H9 (cell line): ENCODE data around the gene MT1F. TPM values are rescaled to one million over a fixed set of nuclear protein-coding genes. Genes with fewer than 3 reads are reported as not detected.

Experiments
- DNase-seq: peaks from one replicate; pipeline ENCODE4 v3.0.0-alpha.2; 2017
- H2AFZ ChIP-seq: one replicate; pipeline ENCODE4 v1.6.1; 2013; ENCODE audit warnings: mild to moderate bottlenecking, low read length, control low read depth, moderate library complexity
- H2AK5ac ChIP-seq: 2 replicates; pipeline ENCODE4 v1.6.1; 2013; ENCODE audit warnings: low read length, control low read depth, mixed read lengths; ENCODE audit not compliant: insufficient read length
- H2BK120ac ChIP-seq: one replicate; pipeline ENCODE4 v1.6.1; 2013; ENCODE audit warnings: low read depth, mild to moderate bottlenecking, low read length, control low read depth, inconsistent platforms; ENCODE audit not compliant: poor library complexity, severe bottlenecking
- H2BK12ac ChIP-seq: 2 replicates; pipeline ENCODE4 v1.6.1; 2013; ENCODE audit warnings: low read length, control low read depth, mixed read lengths, low read depth; ENCODE audit not compliant: insufficient read length
- H2BK15ac ChIP-seq: 2 replicates; pipeline ENCODE4 v1.6.1; 2013; ENCODE audit warnings: low read depth, low read length, control low read depth
- H2BK20ac ChIP-seq: one replicate; pipeline ENCODE4 v1.6.1; 2013; ENCODE audit warnings: low read depth, mild to moderate bottlenecking, low read length, control low read depth, inconsistent platforms; ENCODE audit not compliant: poor library complexity, severe bottlenecking
- H2BK5ac ChIP-seq: 2 replicates; pipeline ENCODE4 v1.6.1; 2013; ENCODE audit warnings: low read length, control low read depth, mixed read lengths; ENCODE audit not compliant: insufficient read length
- H3K14ac ChIP-seq: 2 replicates; pipeline ENCODE4 v1.6.1; 2013; ENCODE audit warnings: low read length, control low read depth; ENCODE audit not compliant: insufficient read depth
- H3K18ac ChIP-seq: 2 replicates; pipeline ENCODE4 v1.6.1; 2013; ENCODE audit warnings: low read depth, mild to moderate bottlenecking, mixed read lengths, low read length, control low read depth; ENCODE audit not compliant: insufficient read length
- H3K23ac ChIP-seq: 2 replicates; pipeline ENCODE4 v1.6.1; 2013; ENCODE audit warnings: low read length, control low read depth, mixed read lengths, low read depth; ENCODE audit not compliant: insufficient read length
- H3K23me2 ChIP-seq: 2 replicates; pipeline ENCODE4 v1.6.1; 2013; ENCODE audit warnings: low read depth, mild to moderate bottlenecking, mixed read lengths, low read length, control low read depth; ENCODE audit not compliant: insufficient read length, poor library complexity, severe bottlenecking
- H3K27ac ChIP-seq: 2 replicates; pipeline ENCODE4 v1.5.1; 2013; ENCODE audit warnings: low read length, control low read depth, mixed read lengths, low read depth; ENCODE audit not compliant: insufficient read length
- H3K27me3 ChIP-seq: 2 replicates; pipeline ENCODE4 v1.6.1; 2013; ENCODE audit warnings: low read length, control low read depth, inconsistent platforms; ENCODE audit not compliant: insufficient read depth
- H3K4ac ChIP-seq: 2 replicates; pipeline ENCODE4 v1.6.1; 2013; ENCODE audit warnings: low read depth, mild to moderate bottlenecking, control low read depth, inconsistent platforms, low read length, moderate library complexity
- H3K4me1 ChIP-seq: 2 replicates; pipeline ENCODE4 v1.6.1; 2013; ENCODE audit warnings: low read length, control low read depth, inconsistent platforms; ENCODE audit not compliant: insufficient read depth
- H3K4me2 ChIP-seq: 2 replicates; pipeline ENCODE4 v1.6.1; 2013; ENCODE audit warnings: low read length, control low read depth, mixed read lengths; ENCODE audit not compliant: insufficient read length, insufficient read depth
- H3K56ac ChIP-seq: 2 replicates; pipeline ENCODE4 v1.6.1; 2013; ENCODE audit warnings: low read depth, mild to moderate bottlenecking, mixed read lengths, low read length, control low read depth; ENCODE audit not compliant: insufficient read length
- H3K79me1 ChIP-seq: 2 replicates; pipeline ENCODE4 v1.6.1; 2013; ENCODE audit warnings: low read depth, mild to moderate bottlenecking, moderate library complexity, low read length, control low read depth, inconsistent platforms; ENCODE audit not compliant: insufficient read depth, poor library complexity, severe bottlenecking
- H3K79me2 ChIP-seq: 2 replicates; pipeline ENCODE4 v1.6.1; 2013; ENCODE audit warnings: low read length, control low read depth, inconsistent platforms; ENCODE audit not compliant: insufficient read depth
- H3K9ac ChIP-seq: 2 replicates; pipeline ENCODE4 v1.6.1; 2013; ENCODE audit warnings: low read length, control low read depth, mixed read lengths; ENCODE audit not compliant: insufficient read length; ENCODE audit errors: extremely low read depth
- H3K9me3 ChIP-seq: one replicate; pipeline ENCODE4 v1.6.1; 2013; ENCODE audit warnings: low read depth, low read length, inconsistent platforms; ENCODE audit not compliant: control insufficient read depth
- H3T11ph ChIP-seq: one replicate; pipeline ENCODE4 v1.6.1; 2013; ENCODE audit warnings: mild to moderate bottlenecking, low read length, control low read depth, inconsistent platforms
- H4K20me1 ChIP-seq: one replicate; pipeline ENCODE4 v1.6.1; 2013; ENCODE audit not compliant: control insufficient read depth, insufficient read length, insufficient read depth
- H4K5ac ChIP-seq: 2 replicates; pipeline ENCODE4 v1.6.1; 2013; ENCODE audit warnings: low read depth, mild to moderate bottlenecking, mixed read lengths, low read length, control low read depth; ENCODE audit not compliant: insufficient read length
- H4K8ac ChIP-seq: replicated peaks from 2 replicates; pipeline ENCODE4 v1.6.1; 2013; ENCODE audit warnings: low read length, control low read depth, mixed read lengths, low read depth; ENCODE audit not compliant: insufficient read length
- H4K91ac ChIP-seq: 2 replicates; pipeline ENCODE4 v1.6.1; 2013; ENCODE audit warnings: low read depth, mild to moderate bottlenecking, moderate library complexity, mixed read lengths, low read length, control low read depth; ENCODE audit not compliant: insufficient read length
- H3K27ac Mint-ChIP-seq, 3 experiments: 2 replicates in 2 of 3; 3 replicates in 1 of 3; pipeline ENCODE4 v1.8.0; 2020 to 2021; ENCODE audit warnings: mixed read lengths in 3 of 3, mild to moderate bottlenecking in 1 of 3, moderate library complexity in 1 of 3
- H3K27me3 Mint-ChIP-seq: 2 replicates; pipeline ENCODE4 v1.8.0; 2021; ENCODE audit warnings: low read depth, mild to moderate bottlenecking, moderate library complexity, mixed read lengths
- H3K36me3 Mint-ChIP-seq, 3 experiments: 2 replicates in 2 of 3; 3 replicates in 1 of 3; pipeline ENCODE4 v1.8.0; 2020 to 2021; ENCODE audit warnings: low read depth in 3 of 3, mixed read lengths in 3 of 3; ENCODE audit not compliant: insufficient read depth in 1 of 3
- H3K4me1 Mint-ChIP-seq, 2 experiments: 2 replicates each; pipeline ENCODE4 v1.8.0; 2020; ENCODE audit warnings: mixed read lengths in 2 of 2
- H3K4me3 Mint-ChIP-seq, 2 experiments: 2 replicates in 1 of 2; 3 replicates in 1 of 2; pipeline ENCODE4 v1.8.0; 2020 to 2021; ENCODE audit warnings: mild to moderate bottlenecking in 2 of 2, mixed read lengths in 2 of 2, moderate library complexity in 1 of 2
- H3K9me3 Mint-ChIP-seq, 2 experiments: 2 replicates in 1 of 2; 3 replicates in 1 of 2; pipeline ENCODE4 v1.8.0; 2020; ENCODE audit warnings: mild to moderate bottlenecking in 2 of 2, mixed read lengths in 2 of 2, moderate library complexity in 1 of 2
- whole genome bisulfite sequencing: extraction: QIAGEN DNeasy Blood & Tissue Kit; methylation state at CpG from one replicate; pipeline ENCODE4 v1.1.7; 2013; ENCODE audit warnings: missing lambda C conversion rate, low lambda C conversion rate, mixed read lengths; ENCODE audit not compliant: insufficient read length; ENCODE audit errors: extremely low coverage; 5-methylcytosine and 5-hydroxymethylcytosine counted together
- total RNA-seq: library from RNA; stranded (reverse); gene quantifications from 2 replicates; pipeline ENCODE4 v1.2.1, GENCODE V29; 2021
- TF ChIP-seq, protein P1 (sequence below): fragments of 200-600 bp; sonication (generic); conservative IDR thresholded peaks from 3 replicates; pipeline ENCODE4 v1.8.0; 2021; ENCODE audit warnings: antibody characterized with exemption, mild to moderate bottlenecking

MT1F gene
- total RNA-seq, 1 experiment from 2014 or later = 26.1 TPM

DNA sequence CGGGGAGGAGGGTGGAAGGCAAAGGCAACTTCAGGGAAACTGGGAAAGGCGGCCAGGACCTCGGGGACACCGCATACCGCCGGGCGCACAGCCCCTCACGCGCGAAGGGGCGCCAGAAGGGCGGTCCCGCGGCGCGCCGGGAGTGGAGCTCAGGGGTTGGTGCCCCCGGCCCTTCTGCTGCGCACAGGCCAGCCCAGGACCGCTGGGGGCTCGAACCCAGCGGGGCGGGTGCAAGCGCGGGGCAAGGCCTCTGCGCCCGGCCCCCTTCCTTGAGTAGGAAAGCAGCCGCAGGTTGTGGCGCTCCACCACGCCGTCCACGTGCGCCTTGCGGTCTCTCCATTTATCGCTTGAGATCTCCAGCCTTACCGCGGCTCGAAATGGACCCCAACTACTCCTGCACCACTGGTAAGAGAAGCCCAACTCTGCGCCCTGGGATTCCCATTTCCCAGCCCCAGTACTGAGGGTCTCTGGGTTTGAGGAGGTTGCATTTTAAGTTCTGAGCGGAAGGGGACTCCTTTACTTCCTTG lies 22.3 kb upstream of the MT1F start:
- H3K27ac Mint-ChIP-seq = no peak overlapping the region
- no peak overlapping the region for H3T11ph ChIP-seq
- no peak overlapping the region for H3K27ac ChIP-seq
- H3K4me1 ChIP-seq = no peaks in the 10 kb centered on the region
- no peak overlapping the region for H2BK15ac ChIP-seq
- H3K9me3 ChIP-seq = no peaks in the 10 kb centered on the region
- no peaks in the 10 kb centered on the region for H3K79me2 ChIP-seq
- H4K20me1 ChIP-seq = no peaks in the 10 kb centered on the region
- H3K9me3 Mint-ChIP-seq = peaks cover 0 to 12% of the 10 kb centered on the region in 2 experiments; a peak in 2 of 5 replicates
- peaks cover 13% of the 10 kb centered on the region for H3K23me2 ChIP-seq
- H3K18ac ChIP-seq = no peak overlapping the region
- H3K79me1 ChIP-seq = no peaks in the 10 kb centered on the region
- peaks cover 98% of the 10 kb centered on the region for H3K27me3 ChIP-seq
- H3K9ac ChIP-seq = no peak overlapping the region
- H2AFZ ChIP-seq = no peak overlapping the region
- no peak overlapping the region for H2BK5ac ChIP-seq
- H4K5ac ChIP-seq = no peak overlapping the region
- no peak overlapping the region for H4K8ac ChIP-seq
- no peak overlapping the region for H2BK12ac ChIP-seq
- H3K23ac ChIP-seq = no peak overlapping the region
- no peaks in the 10 kb centered on the region; a peak in 1 of 7 replicates for H3K36me3 Mint-ChIP-seq
- no CpG with 5 or more reads among the region's 40 CpGs for WGBS
- H3K4me2 ChIP-seq = peak overlapping the region; percentile 60
- H2BK120ac ChIP-seq = no peak overlapping the region
- H3K4me1 Mint-ChIP-seq = peaks cover 18 to 36% of the 10 kb centered on the region in 2 experiments
- no peak overlapping the region for H2BK20ac ChIP-seq
- H3K4ac ChIP-seq = no peak overlapping the region
- no peak overlapping the region for H4K91ac ChIP-seq
- TF ChIP-seq, protein P1, sequence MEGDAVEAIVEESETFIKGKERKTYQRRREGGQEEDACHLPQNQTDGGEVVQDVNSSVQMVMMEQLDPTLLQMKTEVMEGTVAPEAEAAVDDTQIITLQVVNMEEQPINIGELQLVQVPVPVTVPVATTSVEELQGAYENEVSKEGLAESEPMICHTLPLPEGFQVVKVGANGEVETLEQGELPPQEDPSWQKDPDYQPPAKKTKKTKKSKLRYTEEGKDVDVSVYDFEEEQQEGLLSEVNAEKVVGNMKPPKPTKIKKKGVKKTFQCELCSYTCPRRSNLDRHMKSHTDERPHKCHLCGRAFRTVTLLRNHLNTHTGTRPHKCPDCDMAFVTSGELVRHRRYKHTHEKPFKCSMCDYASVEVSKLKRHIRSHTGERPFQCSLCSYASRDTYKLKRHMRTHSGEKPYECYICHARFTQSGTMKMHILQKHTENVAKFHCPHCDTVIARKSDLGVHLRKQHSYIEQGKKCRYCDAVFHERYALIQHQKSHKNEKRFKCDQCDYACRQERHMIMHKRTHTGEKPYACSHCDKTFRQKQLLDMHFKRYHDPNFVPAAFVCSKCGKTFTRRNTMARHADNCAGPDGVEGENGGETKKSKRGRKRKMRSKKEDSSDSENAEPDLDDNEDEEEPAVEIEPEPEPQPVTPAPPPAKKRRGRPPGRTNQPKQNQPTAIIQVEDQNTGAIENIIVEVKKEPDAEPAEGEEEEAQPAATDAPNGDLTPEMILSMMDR = no peak
- H3K56ac ChIP-seq = no peak overlapping the region
- peak; percentile 38 for DNase-seq
- H3K14ac ChIP-seq = no peak overlapping the region; the same call in 1 of the 2 replicates
- H3K27me3 Mint-ChIP-seq = peaks cover 100% of the 10 kb centered on the region
- peak overlapping the region; percentile 43 to 81; a peak in 4 of 5 replicates for H3K4me3 Mint-ChIP-seq
- no peak overlapping the region for H2AK5ac ChIP-seq
